Measurements from ENCODE around the gene THPO. TPM values are rescaled to one million over a fixed set of nuclear protein-coding genes. Genes with fewer than 3 reads are reported as not detected.

The THPO gene
- total RNA-seq, 1 experiment from 2014 or later, result not detected

DNA sequence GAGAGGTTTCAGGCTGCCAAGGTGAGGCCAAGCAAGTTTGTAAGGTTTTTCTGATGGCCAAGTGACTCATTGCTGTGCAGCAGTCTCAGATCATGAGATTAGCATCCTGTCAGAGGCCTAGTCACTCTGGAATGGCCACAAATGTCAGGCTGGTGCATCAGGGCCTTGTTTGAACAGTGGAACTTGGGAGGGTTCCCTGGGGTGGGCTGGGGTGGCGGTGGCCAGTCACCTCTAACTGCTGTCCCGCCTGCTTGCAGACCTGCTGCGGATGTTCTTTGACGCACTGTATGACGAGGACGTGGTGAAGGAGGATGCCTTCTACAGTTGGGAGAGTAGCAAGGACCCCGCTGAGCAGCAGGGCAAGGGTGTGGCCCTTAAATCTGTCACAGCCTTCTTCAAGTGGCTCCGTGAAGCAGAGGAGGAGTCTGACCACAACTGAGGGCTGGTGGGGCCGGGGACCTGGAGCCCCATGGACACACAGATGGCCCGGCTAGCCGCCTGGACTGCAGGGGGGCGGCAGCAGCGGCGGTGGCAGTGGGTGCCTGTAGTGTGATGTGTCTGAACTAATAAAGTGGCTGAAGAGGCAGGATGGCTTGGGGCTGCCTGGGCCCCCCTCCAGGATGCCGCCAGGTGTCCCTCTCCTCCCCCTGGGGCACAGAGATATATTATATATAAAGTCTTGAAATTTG lies 43.4 kb downstream of the THPO start:
- peaks cover 73% of the 10 kb centered on the region for H3K36me3 ChIP-seq
- peak; percentile 59 for DNase-seq

DNA sequence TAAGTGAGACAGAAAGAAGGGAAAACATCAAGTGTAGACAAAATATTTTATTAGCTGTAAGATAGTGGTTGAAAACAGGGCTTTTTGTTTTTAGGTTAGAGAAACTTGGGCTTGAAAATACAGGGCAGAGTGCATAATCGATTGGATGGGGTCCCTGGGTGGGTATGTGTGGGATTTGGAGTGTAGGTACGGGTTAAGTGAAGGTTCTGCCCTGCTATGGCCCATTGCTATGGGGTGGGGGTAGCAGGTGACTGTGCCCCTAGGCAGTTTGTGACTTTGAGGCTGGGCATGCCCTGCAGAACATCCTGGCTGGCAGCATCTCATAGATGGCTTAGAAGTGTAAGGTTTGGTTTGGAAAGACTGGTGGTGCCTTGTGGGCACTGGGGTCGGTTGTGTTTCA lies 44.3 kb downstream of the THPO start:
- DNase-seq, result no peak
- no peaks in the 10 kb centered on the region for H3K9me3 ChIP-seq
- H3K4me3 ChIP-seq, result no peak overlapping the region
- H3K27me3 ChIP-seq, result no peaks in the 10 kb centered on the region
- peaks cover 79% of the 10 kb centered on the region for H3K36me3 ChIP-seq

More for the DNA sequence above, 43.4 kb downstream of the THPO start:
- Histone ChIP-seq H3K27me3 (no peaks in the 10 kb centered on the region), H3K9me3 (no peaks in the 10 kb centered on the region), H3K4me3 (no peak overlapping the region)

DNA sequence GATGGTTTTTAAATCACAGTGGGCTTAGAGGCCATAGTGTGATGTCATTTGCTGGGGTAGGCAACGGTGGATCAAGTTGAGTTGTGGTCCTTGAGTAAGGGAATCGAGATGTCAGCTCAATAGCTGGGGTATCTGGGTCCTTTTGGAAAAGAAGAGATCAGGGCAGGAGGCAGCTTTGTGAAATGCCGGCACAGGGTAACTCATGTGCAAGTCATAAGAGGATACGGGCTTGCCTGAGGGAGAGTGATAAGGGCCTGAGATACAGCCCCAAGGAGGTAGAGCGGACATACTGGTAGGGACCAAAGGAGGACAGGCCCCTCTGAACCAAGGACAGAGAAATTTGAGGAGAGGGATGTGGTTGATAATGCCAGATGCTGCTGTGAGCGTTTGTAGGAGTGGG lies 44.8 kb downstream of the THPO start:
- no peak overlapping the region for H3K4me3 ChIP-seq

DNA sequence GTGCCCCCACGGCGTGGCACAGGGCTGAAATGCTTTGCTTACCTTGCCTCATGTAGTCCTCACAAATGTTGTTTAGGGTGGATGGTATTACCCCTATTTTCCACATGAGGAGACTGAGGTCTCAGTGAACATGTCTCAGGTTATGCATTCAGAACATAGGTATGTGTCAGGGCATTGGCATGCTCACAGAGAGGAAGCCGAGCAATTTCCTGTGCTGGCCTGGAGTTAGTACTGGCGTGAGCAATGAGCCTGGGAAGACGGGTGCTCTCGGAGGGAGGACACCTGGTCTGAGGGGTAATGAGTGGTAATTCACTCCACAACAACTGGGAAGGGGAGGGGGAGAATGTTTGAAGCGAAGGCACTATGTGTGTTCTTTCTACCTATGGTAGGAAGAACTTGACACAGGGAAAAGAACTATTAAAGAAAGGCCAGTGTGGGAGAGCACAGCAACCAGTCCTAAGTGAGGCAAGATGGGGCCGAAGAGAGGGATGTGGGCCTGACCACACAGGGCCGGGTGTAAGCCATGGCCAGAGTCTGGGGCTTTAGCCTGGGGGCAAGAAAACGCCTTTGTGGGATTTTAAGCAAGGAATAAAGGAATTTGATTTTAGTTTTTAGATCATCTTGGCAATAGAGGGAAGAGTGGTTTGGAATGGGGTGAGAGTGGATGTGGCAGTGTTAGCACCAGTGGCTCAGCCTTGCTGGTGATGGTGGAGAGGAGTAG lies 45.5 kb downstream of the THPO start:
- no peaks in the 10 kb centered on the region for H3K27me3 ChIP-seq
- peak; percentile 72 for DNase-seq

More for the DNA sequence above, 44.8 kb downstream of the THPO start:
- H3K36me3 ChIP-seq, result peaks cover 84% of the 10 kb centered on the region
- no peaks in the 10 kb centered on the region for H3K27me3 ChIP-seq
- no peak for DNase-seq
- H3K9me3 ChIP-seq, result no peaks in the 10 kb centered on the region

DNA sequence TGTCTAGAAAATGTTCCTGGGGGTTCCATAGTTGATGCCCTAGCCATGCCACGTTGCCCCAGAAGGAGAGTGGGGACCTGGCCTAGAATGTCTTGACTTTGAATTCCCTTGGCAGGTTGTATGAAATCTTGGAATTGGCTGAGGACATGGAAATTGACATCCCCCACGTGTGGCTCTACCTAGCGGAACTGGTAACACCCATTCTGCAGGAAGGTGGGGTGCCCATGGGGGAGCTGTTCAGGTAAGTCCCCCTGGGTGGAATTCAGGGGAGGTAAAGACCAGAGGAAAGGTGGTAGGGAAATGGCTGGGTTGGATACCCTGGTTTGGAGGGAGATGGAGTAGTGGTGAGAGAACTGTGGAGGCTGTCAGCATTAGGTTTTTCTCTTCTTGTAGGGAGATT lies 49.5 kb downstream of the THPO start:
- H3K36me3 ChIP-seq, result peaks cover 100% of the 10 kb centered on the region
- H3K27me3 ChIP-seq, result no peaks in the 10 kb centered on the region
- no peak overlapping the region for H3K4me3 ChIP-seq
- no peak for DNase-seq
- no peaks in the 10 kb centered on the region for H3K9me3 ChIP-seq

More for the DNA sequence above, 45.5 kb downstream of the THPO start:
- no peak overlapping the region for H3K4me3 ChIP-seq
- no peaks in the 10 kb centered on the region for H3K9me3 ChIP-seq
- peaks cover 90% of the 10 kb centered on the region for H3K36me3 ChIP-seq

DNA sequence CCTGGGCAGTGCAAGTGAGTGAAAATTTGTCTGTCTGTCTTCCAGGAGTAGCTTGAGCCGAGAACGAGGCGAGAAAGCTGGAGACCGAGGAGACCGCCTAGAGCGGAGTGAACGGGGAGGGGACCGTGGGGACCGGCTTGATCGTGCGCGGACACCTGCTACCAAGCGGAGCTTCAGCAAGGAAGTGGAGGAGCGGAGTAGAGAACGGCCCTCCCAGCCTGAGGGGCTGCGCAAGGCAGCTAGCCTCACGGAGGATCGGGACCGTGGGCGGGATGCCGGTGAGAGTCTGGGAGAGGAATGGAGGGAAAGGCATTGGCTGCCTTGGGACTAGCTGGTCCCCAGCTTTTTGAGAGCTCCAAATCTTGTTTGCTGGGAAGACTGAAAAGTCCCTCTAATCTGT lies 50.8 kb downstream of the THPO start:
- no peak overlapping the region for H3K4me3 ChIP-seq
- H3K27me3 ChIP-seq, result no peaks in the 10 kb centered on the region
- peaks cover 100% of the 10 kb centered on the region for H3K36me3 ChIP-seq
- no peak for DNase-seq
- H3K9me3 ChIP-seq, result no peaks in the 10 kb centered on the region

DNA sequence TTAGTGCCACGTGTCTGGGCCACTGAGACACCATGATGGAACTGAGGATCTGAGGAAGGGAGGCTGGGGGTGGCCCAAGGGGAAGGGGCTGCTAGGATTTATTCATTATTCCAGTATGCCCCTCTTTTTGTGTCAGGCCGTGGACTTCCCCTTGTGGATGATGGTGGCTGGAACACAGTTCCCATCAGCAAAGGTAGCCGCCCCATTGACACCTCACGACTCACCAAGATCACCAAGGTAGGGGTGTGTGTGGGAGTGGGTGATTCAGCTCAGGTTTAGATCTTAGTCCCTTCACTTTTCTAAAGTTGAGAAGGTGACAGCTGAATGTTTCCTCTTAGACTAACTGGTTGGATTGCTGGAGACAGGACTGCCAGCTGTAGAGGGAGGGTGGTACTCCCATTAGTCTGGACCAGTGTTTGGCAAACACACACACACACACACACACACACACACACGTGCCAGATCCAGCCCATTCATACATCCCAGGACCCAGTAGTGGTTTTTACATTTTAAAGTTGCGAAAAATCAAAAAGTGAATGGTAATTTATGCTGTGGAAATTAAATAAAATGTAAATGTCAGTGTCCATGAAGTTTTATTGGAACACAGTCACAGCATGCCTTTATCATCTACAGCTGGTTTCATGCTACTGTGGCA lies 52.2 kb downstream of the THPO start:
- DNase-seq, result no peak
- Histone ChIP-seq H3K4me3 (no peak overlapping the region), H3K27me3 (no peaks in the 10 kb centered on the region), H3K9me3 (no peaks in the 10 kb centered on the region), H3K36me3 (peaks cover 100% of the 10 kb centered on the region)

DNA sequence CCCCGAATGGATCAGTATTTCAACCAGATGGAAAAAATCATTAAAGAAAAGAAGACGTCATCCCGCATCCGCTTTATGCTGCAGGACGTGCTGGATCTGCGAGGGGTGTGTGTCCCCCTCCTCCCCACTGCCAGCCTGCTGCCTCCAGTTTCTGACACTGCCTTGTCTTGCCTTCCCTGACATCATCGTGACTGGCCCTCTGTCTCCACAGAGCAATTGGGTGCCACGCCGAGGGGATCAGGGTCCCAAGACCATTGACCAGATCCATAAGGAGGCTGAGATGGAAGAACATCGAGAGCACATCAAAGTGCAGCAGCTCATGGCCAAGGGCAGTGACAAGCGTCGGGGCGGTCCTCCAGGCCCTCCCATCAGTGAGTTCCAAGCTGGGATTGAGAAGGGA lies 52.7 kb downstream of the THPO start:
- Histone ChIP-seq H3K4me3 (no peak overlapping the region), H3K9me3 (no peaks in the 10 kb centered on the region), H3K27me3 (no peaks in the 10 kb centered on the region), H3K36me3 (peaks cover 100% of the 10 kb centered on the region)
- DNase-seq, result no peak

DNA sequence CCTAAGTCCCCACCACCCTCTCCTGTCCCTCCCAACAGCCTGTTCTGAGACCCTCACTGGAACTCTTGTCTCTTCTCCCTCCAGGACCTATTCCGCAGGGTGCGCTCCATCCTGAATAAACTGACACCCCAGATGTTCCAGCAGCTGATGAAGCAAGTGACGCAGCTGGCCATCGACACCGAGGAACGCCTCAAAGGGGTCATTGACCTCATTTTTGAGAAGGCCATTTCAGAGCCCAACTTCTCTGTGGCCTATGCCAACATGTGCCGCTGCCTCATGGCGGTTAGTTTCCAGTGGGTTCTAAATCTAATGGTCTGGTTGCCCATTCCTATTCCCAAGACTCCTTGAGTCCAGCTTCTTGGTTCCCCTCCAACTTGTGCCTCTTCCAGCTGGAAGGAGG lies 54.3 kb downstream of the THPO start:
- 0 out of 2 replicates have a peak, but pooled peaks cover 2% of the 10 kb centered on the region for H3K27me3 ChIP-seq
- no peaks in the 10 kb centered on the region for H3K9me3 ChIP-seq
- H3K36me3 ChIP-seq, result peaks cover 97% of the 10 kb centered on the region
- H3K4me3 ChIP-seq, result no peak overlapping the region
- DNase-seq, result no peak

DNA sequence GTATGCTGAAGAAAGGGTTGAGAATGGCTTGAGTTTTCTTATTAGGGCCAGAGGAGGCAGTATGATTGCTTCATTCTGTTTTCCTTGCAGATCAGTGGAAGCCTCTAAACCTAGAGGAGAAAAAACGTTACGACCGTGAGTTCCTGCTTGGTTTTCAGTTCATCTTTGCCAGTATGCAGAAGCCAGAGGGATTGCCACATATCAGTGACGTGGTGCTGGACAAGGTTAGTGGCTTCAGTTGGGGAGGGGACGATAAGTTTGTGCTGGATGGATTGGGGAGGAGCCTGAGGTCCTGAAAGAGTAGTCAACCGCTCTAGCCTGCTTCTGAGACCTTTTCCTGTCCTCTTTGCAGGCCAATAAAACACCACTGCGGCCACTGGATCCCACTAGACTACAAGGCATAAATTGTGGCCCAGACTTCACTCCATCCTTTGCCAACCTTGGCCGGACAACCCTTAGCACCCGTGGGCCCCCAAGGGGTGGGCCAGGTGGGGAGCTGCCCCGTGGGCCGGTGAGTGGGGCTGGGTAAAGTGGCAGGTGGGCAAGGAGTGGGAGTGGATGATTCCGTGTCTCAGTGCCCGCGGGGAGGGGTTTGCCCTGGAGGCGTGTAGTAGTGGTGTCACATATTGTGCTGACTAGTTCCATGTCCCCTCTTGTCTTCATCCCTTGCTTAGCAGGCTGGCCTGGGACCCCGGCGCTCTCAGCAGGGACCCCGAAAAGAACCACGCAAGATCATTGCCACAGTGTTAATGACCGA lies 55.1 kb downstream of the THPO start:
- DNase-seq, result no peak
- Histone ChIP-seq H3K9me3 (no peaks in the 10 kb centered on the region), H3K4me3 (no peak overlapping the region), H3K36me3 (peaks cover 97% of the 10 kb centered on the region), H3K27me3 (0 out of 2 replicates have a peak, but pooled peaks cover 2% of the 10 kb centered on the region)

Other genes starting within 250 kb of the THPO start
- gene EIF2B5, start 242.8 kb downstream of the THPO start, total RNA-seq (2014; rRNA removed; shearing (Covaris generic); ENCODE audit: low replicate concordance), result 41.7 and 50.5 TPM in 2 replicates
- 20.8 and 42.6 TPM in 2 replicates for gene DVL3, start 222.8 kb downstream of the THPO start, total RNA-seq (2014; rRNA removed; shearing (Covaris generic); ENCODE audit: low replicate concordance)
- 688 and 946 TPM in 2 replicates for gene AP2M1, start 203.4 kb downstream of the THPO start, total RNA-seq (2014; rRNA removed; shearing (Covaris generic); ENCODE audit: low replicate concordance)
- gene ABCF3, start 192.0 kb downstream of the THPO start, total RNA-seq (2014; rRNA removed; shearing (Covaris generic); ENCODE audit: low replicate concordance), result 65.3 and 79.4 TPM in 2 replicates
- gene VWA5B2, start 148.6 kb downstream of the THPO start, total RNA-seq (2014; rRNA removed; shearing (Covaris generic); ENCODE audit: low replicate concordance), result not detected in 2 replicates
- gene ALG3, start 129.2 kb downstream of the THPO start, total RNA-seq (2014; rRNA removed; shearing (Covaris generic); ENCODE audit: low replicate concordance), result 57.2 and 59.0 TPM in 2 replicates
- gene EEF1AKMT4, start 128.5 kb downstream of the THPO start, total RNA-seq (2014; rRNA removed; shearing (Covaris generic); ENCODE audit: low replicate concordance), result 5.2 and 16.0 TPM in 2 replicates
- not detected in 2 replicates for gene CAMK2N2, start 116.7 kb downstream of the THPO start, total RNA-seq (2014; rRNA removed; shearing (Covaris generic); ENCODE audit: low replicate concordance)
- not detected in 2 replicates for gene ECE2, start 102.2 kb downstream of the THPO start, total RNA-seq (2014; rRNA removed; shearing (Covaris generic); ENCODE audit: low replicate concordance)
- 1,179 and 1,305 TPM in 2 replicates for gene PSMD2, start 79.0 kb downstream of the THPO start, total RNA-seq (2014; rRNA removed; shearing (Covaris generic); ENCODE audit: low replicate concordance)
- gene EIF4G1, start 63.6 kb downstream of the THPO start, total RNA-seq (2014; rRNA removed; shearing (Covaris generic); ENCODE audit: low replicate concordance), result 378 and 439 TPM in 2 replicates
- gene FAM131A, start 40.6 kb downstream of the THPO start, total RNA-seq (2014; rRNA removed; shearing (Covaris generic); ENCODE audit: low replicate concordance), result 4.8 and 8.8 TPM in 2 replicates
- 2.6 and 2.9 TPM in 2 replicates for gene CLCN2, start 16.6 kb downstream of the THPO start, total RNA-seq (2014; rRNA removed; shearing (Covaris generic); ENCODE audit: low replicate concordance)
- gene POLR2H, start 16.5 kb downstream of the THPO start, total RNA-seq (2014; rRNA removed; shearing (Covaris generic); ENCODE audit: low replicate concordance), result 138 and 139 TPM in 2 replicates
- 0.03 TPM in 1 of 2 replicates, not detected in the other for gene CHRD, start 1.8 kb upstream of the THPO start, total RNA-seq (2014; rRNA removed; shearing (Covaris generic); ENCODE audit: low replicate concordance)
- 1.8 and 8.7 TPM in 2 replicates for gene EPHB3, start 183.6 kb upstream of the THPO start, total RNA-seq (2014; rRNA removed; shearing (Covaris generic); ENCODE audit: low replicate concordance)

Data from MG63 (cell line).